C1 segment of cervical spinal cord (tissue), 14 donors: Measurements from ENCODE around the gene TRAF2.
A peak's percentile ranks its signal among the peaks of the same experiment; 100 is the strongest.

Source experiments
- DNase-seq, 14 donors: peaks; one replicate each; lab custom pipeline; 2025; lab: John Stamatoyannopoulos, UW

TRAF2 gene

DNA sequence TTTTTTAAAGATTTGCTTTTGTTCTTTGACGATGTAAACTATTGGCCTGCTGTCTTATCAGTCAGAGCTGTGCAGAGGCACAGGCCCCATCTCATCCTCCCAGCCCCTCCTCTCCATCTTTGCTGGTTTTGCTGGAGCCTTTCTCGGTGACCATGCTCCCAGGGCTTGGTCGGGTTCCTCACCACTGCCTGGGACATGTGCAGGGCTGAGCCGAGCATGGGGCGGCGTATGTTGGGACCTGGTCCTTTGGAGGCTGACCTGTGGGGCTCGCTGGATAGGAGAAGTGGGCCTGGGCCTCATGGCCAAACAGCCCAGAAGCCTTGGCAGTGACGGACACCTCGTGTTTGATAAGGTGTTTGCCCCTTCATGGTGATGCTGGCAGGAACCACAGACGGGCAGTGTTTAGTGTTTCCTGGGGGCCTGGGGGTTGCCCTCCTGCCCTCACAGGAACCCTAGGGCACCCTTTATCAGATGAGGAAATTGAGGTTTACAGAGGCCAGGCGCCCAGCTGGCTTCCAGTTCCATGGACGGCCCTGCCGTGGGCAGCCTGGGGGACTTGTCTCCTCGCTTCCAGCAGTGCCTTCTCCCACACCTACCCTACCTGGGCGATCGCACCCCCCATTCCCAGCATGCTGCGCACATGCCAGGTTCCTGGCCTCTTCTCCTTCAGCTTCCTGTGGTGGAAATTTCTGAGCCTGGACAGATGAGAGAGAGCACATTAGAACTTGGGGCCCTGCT lies 27.6 kb downstream of the TRAF2 start:
- DNase-seq, result no peak

DNA sequence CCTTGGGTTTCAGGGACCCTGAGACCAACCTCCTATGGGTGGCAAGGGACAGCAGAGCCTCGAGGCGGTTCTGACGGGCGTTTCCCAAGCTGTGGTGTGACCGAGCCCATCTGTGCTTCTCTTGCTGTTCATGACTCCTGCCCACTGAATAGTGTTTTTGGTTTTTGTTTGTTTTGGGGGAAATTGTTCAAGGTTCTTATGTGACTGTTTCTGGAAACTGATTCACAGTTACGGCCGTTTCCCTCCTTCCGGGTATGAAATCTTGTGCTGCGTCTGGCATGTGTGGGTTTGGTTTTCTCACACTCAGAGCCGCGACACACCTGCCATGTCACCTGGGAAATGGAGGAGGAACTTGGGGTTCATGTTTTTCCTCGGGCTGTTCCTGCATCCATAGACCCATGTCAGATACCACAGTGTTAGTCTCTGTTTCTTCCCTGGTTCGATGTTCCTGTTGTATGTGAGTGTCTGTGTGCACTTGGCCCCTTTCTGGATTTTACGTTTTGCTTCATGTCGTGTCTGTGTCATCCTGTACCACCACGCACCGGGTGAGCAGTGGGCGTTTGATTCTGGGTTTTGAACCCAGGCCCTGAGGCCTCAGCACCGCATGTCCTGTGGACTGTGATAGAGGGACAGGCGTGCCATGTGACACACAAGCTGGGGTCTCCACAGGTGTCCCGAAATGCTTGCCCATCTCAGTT lies 29.5 kb downstream of the TRAF2 start:
- DNase-seq, result no peak

DNA sequence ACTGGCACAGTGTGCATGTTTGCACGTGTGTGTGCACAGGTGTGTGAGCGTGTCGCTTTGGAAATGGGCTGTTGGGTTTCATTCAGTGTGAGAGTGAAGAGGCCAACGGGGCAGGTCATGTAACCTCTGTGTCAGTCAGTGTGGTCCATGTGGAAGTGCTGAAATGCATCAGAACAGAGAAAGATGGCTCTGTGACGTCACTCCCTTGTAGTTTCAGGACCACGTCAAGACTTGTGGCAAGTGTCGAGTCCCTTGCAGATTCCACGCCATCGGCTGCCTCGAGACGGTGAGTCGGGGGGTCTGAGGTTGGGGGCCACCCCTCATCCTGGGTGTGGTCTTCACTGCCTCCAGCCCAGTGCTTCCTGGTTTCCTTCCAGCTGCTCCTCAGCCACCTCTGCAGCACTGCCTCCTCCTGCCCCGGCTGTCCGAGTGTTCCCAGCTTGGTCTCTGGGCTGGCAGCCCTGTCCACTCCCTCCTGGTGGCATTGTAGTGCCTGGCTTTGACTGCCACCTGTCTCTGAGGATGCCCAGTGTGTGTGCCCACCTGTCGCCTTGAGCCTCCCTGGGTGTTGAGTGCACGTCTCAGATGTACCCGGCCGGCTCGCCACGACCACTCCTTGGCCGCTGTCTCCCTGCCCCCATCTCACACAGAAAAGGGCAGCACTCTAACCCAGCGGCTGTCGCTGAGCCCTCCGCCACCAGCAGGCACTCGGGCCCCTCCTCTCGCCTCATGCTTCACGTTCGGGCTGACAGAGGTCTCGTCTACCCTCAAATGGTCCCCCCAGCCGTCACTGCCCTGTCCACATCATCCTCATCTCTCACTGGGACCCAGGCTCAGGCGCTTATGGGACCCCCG lies 30.2 kb downstream of the TRAF2 start:
- DNase-seq, result peak in 1 of 14 donors; percentile 25

DNA sequence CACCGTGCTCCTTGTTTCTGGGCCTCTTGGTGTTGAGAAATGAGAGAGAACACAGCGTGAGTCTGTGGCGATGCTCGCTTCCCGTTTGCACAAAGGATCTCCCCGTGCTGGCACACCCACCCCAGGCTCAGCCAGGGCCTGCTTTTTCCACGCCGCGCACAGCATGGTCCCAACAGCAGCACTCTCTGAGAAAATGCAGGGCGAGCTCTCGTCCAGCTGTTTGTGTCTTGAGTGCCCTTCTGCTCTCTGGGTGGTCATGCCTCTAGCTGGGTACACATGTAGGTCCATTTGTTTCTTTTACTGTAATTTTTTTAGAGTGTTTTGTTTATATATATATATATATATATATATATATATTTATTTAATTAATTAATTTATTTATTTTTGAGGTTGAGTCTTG lies 31.6 kb downstream of the TRAF2 start:
- no peak for DNase-seq

DNA sequence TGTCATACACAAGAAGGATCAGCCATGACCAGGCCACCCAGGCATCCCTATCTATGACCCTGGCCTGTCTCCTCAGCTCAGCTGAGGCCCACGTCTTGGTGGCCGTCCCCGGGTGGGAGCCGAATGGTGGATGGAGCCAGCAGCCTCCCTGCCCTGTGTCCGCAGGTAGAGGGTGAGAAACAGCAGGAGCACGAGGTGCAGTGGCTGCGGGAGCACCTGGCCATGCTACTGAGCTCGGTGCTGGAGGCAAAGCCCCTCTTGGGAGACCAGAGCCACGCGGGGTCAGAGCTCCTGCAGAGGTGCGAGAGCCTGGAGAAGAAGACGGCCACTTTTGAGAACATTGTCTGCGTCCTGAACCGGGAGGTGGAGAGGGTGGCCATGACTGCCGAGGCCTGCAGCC lies 33.8 kb downstream of the TRAF2 start:
- no peak for DNase-seq

DNA sequence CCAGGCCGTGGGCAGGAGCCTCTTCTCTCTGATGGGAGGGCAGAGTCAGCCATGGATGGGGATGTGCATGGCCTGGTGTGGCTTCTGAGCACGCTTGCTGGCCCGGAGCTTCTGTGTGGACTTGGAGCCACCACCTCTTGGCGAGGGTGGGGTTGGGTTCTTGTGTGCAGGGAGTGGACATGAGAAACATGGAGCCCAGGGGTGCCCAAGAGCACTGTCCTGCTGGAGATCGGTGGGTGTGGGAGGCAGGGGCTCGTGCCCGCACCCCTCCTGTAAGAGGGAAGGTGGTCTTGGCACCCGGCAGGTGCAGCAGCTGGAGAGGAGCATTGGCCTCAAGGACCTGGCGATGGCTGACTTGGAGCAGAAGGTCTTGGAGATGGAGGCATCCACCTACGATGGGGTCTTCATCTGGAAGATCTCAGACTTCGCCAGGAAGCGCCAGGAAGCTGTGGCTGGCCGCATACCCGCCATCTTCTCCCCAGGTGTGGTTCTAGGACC lies 34.5 kb downstream of the TRAF2 start:
- DNase-seq, result no peak

DNA sequence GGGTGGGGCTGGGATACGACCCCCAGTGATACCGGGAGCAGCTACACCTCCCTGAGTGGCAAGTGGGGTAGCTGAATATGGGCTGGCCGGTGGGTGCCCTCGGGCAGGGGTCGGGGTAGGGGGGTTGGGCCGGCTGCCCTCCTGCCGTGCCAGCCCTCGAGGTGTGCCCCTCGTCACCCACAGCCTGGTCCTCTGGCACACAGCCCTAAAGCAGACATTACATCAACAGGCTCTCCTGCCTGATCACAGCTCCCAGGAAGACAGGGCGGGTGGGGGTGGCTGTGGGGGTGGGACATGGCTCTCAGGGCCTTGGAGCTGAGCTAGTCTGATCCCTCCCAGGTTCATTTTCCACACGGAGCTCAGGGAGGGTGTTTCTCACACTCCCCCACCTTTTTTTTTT lies 35.0 kb downstream of the TRAF2 start:
- DNase-seq, result no peak

DNA sequence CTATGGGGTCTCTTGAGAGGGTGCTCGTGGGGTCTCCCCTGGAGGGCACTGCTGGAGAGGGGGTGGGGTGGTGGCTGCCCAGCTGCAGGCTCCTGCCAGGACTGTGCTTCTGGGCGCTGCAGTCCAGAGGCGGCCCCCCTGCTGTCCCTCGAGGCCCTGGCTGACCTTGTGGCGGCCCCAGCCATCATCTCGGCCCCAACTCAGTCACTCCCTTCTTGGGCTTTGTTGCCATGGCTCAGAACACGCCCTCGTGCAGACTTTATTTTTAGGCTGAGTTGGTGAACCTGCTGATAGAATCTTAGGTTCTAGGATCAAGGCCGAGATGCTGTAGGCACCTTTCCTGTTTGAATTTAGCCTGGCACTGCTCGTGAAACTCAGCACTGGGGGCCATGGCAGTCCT lies 35.4 kb downstream of the TRAF2 start:
- DNase-seq, result no peak

DNA sequence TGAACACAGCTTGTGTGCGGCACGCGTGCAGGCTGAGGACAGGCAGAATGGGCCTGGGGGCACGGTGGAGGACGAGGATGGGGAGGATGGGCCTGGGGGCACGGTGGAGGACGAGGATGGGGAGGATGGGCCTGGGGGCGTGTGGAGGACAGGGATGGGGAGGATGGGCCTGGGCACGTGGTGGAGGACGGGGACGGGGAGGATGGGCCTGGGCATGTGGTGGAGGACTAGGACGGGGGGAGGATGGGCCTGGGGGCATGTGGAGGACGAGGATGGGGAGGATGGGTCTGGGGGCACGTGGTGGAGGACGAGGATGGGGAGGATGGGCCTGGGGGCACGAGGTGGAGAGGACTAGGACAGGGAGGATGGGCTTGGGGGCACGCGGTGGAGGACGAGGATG lies 36.2 kb downstream of the TRAF2 start:
- DNase-seq, result no peak

DNA sequence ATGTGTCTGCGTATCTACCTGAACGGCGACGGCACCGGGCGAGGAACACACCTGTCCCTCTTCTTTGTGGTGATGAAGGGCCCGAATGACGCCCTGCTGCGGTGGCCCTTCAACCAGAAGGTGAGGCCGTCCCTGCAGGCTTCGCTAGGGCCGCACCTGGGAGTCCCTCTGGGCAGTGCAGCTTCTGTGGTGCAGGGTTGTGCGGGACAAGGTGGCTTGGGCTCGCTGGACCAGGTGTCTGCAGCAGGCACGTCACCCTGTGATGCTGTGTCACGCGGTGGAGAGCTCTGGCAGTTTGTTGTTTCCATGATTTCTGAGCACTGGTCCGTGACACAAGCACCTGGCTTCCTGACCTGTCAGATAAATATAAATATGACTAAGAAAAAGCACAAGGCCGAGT lies 37.6 kb downstream of the TRAF2 start:
- no peak for DNase-seq

DNA sequence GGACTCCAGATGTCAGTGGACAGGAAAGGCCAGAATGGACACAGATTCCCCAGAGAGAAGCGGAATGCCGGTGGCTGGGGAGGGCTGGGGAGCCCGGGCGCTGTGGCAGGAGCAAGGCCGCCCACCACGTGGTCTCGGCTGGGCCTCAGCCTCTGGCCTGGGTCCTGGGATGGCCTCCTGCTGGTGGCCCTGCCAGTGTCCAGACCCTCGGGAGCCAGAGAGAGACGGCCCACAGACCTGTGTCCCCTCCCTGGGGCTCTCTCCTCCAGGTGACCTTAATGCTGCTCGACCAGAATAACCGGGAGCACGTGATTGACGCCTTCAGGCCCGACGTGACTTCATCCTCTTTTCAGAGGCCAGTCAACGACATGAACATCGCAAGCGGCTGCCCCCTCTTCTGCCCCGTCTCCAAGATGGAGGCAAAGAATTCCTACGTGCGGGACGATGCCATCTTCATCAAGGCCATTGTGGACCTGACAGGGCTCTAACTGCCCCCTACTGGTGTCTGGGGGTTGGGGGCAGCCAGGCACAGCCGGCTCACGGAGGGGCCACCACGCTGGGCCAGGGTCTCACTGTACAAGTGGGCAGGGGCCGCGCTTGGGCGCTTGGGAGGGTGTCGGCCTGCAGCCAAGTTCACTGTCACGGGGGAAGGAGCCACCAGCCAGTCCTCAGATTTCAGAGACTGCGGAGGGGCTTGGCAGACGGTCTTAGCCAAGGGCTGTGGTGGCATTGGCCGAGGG lies 39.3 kb downstream of the TRAF2 start:
- DNase-seq, result no peak

DNA sequence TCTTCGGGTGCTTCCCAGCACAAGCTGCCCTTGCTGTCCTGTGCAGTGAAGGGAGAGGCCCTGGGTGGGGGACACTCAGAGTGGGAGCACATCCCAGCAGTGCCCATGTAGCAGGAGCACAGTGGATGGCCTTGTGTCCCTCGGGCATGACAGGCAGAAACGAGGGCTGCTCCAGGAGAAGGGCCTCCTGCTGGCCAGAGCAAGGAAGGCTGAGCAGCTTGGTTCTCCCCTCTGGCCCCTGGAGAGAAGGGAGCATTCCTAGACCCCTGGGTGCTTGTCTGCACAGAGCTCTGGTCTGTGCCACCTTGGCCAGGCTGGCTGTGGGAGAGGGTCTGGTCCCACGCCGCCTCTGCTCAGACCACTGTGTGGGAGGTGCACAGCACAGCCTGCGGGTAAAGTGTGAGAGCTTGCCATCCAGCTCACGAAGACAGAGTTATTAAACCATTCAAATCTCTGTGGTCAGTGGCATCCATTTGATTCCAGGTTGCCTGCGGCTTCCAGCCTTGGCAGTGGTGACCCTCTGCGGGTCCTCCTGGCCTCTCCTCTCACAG lies 39.9 kb downstream of the TRAF2 start:
- DNase-seq, result no peak

DNA sequence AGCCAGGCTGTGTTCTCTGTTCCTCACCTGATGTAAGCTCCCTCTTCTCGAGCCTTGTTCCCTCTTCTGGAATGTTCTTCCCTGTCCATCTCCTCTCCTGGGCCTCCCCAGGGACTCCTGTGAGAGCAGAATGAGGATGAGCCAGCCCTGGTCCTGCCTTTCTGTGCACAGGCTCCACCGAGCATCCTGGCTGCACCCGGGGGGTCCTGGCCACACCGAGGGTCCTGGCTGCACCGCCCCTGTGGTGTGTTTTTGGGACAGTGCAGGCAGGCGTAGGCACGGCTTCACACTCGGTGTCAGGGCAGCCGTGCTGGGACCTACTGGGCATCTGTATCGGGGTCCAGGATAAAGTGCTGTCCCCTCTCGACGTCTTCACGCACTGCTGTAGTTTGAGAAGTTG lies 40.4 kb downstream of the TRAF2 start:
- DNase-seq, result no peak

DNA sequence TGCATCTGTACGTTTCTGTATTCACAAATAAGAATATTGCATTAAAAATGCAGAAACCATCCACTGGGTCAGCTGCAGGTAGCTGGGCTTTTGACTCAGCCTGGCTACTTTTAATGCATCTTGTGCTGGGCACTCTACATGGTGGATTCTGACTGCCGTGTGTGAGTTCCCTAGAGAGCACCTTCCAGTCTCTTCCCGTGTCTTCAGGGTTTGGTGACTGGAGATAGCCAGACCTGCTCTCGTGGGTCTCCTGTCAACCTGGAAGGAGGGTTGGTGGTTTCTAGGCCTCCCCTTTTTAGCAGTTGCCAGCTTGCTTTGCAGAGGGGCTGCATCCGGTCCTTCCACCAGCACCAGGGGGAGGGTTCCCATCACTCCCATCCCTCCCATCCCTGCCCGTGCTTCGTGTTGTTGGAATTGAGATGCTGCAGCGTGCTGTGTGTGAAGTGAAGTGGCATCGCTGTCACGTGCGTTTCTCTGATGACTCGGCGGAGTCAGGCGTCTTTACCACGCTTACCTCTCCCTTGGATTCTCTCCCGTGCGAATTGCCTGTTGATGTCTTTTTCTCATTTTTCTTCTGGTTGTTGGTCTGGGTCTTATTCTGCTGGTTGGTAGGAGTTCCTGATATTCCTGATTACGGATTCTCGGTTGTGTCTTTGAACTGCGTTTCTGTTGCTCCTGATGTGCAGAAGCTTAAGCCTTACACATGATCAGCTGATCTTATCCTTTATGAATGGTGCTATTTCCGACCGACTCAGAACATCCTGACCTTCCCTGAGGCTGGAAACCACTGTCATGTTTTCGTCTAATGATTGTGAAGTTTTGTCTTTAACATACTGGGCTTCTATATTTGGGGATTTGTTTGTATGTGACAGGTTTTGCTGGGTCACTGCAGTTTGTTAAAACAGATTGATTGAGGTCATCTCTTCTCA lies 41.3 kb downstream of the TRAF2 start:
- no peak for DNase-seq

DNA sequence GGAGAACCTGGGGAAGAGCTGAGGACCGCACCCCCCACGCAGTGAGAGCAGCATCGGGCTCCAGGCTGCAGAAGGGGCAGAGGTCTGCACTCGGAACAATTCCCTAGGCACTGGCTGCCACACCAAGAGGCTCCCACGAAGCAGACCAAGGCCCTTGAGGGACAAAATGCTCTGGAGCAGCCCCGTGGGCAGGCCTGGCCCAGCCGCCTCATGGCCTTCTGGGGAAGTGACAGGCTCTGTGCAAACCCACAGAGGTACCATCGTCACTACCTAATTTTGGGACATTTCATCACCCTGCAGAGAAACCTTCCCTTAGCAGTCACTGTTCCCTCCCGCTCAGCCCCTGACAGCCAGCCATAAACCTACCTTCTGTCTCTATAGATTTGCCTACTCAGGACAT lies 42.3 kb downstream of the TRAF2 start:
- peak in 1 of 14 donors; percentile 70 for DNase-seq

DNA sequence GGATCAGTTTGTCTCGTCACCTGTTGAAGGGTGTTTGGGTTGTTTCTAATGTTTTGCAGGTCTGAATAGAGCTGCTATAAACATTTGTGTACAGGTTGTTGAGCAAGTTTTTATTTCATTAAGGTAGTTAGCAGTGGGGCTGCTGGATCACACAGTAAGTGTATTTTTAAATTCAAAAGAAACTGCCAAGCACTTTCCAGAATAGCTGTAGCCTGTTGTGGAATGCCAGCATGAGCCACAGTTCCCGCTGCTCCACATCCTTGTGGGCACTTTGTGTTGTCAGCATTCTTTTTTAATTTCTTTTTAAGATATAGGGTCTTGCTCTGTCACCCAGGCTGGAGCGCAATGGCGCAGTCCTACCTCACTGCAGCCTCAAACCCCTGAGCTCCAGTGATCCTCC lies 43.7 kb downstream of the TRAF2 start:
- no peak for DNase-seq

DNA sequence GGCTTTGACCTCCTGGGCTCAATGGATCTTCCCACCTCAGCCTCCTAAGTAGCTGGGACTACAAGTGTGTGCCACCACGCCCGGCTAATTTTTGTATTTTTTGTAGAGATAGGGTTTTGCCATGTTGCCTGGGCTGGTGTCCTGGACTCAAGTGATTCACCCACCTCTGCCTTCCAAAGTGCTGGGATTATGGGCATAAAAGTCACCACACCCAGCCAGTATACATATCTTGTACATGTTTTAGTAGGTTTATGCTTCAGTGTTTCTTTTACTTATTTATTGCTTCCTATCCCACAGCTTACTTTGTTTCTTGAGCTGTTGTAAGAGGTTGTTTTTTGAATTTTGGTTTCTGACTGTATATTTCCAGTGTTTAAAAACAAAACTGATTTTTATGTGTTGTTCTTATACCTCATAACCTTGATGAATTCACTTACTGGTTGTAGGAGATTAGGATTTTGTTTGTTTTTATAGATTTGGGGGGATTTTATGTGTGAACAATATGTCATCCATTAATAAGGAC lies 45.4 kb downstream of the TRAF2 start:
- no peak for DNase-seq

DNA sequence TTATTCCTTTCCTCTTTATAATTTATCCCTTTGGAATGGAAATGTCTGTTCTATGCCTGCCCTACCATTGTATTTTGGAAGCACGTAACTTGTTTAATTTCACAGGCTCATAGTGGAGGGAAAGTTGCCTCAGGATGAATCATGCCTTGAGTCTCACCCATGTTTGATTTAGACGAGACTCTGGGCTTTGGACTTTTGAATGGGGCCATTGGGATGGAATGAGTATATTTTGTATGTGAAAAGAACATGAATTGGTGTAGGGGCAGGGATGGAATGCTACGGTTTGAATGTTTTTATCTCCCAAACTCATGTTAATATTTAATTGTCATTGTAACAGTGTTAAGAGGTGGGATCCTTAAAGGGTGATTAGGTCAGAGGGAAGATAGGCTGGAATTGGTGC lies 48.0 kb downstream of the TRAF2 start:
- DNase-seq, result no peak

DNA sequence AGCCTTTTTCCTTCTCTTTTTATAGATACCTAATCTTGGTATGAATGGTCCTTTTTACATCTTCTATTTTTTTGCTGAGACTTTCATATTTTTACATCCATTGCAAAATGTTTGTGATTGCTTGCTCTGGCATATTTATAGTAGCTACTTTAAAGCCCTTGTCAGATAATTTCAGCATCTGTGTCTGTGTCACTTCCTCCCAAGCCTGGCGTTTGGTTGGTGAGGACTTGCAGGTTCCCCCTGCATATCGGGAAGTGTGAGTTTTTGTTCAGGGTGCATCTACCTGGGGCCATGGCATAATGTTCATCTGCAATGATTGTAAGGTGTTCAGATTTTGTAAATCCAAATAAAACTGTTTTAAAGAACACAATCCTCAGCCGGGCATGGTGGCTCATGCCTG lies 49.3 kb downstream of the TRAF2 start:
- DNase-seq, result no peak

DNA sequence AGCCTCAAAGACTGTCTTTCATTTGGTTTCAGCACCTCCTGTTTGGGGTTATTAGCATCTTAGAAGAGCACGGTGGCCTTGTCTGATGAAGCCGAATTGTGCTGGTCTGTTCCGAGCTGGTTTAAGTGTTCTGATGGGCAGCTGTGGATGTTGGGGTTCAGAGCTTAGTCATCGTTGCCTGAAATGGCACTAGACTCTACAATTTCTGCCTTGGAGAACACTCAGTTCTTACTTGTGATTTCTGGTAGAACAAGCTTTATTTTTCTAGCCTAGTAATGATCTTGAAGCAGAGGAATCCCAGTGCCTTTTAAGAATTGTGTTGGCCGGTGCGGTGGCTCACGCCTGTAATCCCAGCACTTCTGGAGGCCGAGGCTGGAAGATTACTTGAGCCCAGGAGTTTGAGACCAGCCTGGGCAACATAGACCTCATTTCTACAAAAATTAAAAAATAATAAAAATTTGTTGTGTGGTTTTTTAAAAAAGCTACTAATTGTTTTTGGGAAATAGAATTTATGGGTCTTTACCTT lies 50.4 kb downstream of the TRAF2 start:
- no peak for DNase-seq
